Measurements from ENCODE around the gene CALD1.
"Not testable (repeated sequence)": the region's sequence is repeated elsewhere in the genome, so short reads cannot be mapped to it uniquely, and the experiment has no call there.

The CALD1 gene

DNA sequence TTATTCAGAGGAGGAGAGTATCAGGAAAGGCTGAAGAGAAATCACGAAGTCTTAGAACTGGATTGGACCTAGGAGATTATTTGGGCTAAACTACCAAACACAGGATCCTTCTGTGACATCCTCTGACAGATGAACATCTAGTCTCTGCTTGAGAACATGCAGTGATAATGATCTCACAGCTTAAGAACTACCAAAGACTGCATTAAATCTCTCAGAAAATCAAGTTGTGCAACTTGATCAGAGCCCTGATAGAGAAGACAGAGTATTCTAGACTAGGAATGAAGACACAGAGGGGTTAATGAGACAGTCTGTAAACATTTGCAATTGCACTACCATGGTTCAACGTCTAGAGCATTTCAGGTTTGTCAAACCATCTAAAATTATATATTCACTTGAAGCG, 169.7 kb downstream of the CALD1 start:
- no peak for DNase-seq (ENCODE audit: low read depth)

- DNase-seq (ENCODE audit: low read depth): peak; percentile 29
These were observed 175.0 kb downstream of the CALD1 start for GRCh38 chr7:134954197-134955082.

GRCh38 chr7:134957005-134957404, 177.6 kb downstream of the CALD1 start:
- DNase-seq (ENCODE audit: low read depth): no peak

DNA sequence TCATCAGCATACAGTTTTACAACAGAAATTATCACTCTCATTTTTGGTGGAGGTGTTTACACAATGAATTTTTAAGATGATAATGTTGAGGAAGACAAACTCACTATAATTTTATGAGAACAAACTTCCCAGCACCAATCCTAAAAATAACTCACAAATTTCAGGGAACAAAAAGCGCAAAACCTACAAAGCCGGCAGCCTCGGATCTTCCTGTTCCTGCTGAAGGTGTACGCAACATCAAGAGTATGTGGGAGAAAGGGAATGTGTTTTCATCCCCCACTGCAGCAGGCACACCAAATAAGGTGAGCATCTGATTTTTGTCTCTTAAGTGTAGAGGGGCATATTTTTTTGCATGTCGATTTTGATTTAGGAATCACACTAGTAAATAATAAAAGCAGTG, 180.4 kb downstream of the CALD1 start:
- DNase-seq (ENCODE audit: low read depth): no peak

DNA sequence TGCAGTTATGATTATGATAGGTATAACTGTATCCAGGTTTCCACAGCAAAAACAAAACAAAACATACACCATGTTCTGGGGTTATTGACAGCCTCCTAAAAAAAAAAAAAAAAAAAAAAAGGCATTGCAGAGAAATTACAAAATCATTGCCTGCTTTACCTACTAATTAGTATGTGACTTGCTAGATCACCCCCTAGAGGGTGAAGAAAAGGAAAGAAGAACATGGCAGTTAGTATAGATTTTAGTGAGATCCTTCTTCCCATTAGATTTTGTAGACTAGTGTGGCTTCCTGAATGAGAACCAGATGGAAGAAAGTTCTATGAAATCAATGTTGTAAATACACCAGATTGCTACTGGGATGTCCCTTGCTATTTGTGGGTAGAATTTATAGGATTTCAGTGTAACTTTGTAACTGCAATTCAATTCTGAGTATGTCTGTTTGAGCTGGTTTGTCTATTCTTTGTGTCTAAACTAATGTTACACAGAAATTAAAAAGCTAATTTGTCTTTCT, 182.9 kb downstream of the CALD1 start:
- DNase-seq (ENCODE audit: low read depth): no peak

- DNase-seq (ENCODE audit: low read depth): no peak
These were observed 183.6 kb downstream of the CALD1 start for GRCh38 chr7:134963036-134963435.

GRCh38 chr7:134966691-134967090, 187.3 kb downstream of the CALD1 start:
- DNase-seq (ENCODE audit: low read depth): no peak

GRCh38 chr7:134968110-134968509, 188.7 kb downstream of the CALD1 start:
- no peak for DNase-seq (ENCODE audit: low read depth)

- not testable (repeated sequence) for DNase-seq (ENCODE audit: low read depth)
These were observed 202.2 kb downstream of the CALD1 start for GRCh38 chr7:134981645-134982044.

GRCh38 chr7:134985894-134986362, 206.5 kb downstream of the CALD1 start:
- no peak for DNase-seq (ENCODE audit: low read depth)

DNA sequence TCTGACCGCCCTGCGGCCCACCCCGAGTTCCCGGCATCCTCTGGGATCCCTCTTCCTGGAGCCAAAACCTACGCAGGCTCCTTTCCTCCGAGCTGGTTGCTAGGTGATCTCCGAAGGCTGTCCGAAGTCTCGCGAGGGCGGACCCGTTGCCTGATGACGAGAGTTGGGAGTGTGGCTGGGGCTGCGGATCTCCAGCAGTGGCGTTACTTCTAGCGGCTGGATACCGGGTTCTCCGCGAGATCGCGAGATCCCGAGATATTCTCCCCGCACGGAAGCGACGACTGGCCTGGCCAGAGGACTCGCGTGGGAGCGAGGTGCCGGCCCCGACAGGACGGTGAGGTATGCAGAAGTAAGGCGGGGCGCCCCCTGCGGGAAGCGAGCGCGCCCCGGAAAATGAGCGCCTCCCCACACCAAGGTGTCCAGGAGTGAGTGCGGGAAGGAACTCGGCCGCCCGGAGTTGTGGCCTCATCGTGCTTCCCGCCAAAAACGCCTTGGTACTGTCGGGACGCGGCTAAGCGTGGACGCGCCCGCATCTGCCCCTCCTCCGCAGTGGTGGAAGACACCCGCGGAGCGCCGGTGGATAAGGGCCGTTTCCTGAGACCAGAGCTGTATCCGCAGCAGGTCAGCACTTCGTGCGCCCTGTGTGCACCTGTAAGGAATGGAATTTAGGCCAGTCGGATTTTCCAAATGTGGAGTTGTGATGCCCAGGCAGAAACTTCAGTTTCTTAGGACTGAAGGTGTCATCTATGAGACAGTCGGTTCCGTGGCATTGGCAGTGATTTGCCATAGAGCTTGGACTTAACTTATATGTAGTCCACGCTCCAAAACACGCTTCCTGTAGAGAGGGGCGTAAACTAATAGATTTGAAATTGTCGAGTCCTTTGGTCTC, 207.2 kb downstream of the CALD1 start, which contains the start of gene AGBL3:
Gene AGBL3 (plus strand): TSS at position 146 of the 889 bp plus-strand sequence. CDS start 1,426 bp downstream, outside the sequence.
- DNase-seq (ENCODE audit: low read depth): peak; percentile 95

- DNase-seq (ENCODE audit: low read depth): no peak
These were observed 208.7 kb downstream of the CALD1 start for GRCh38 chr7:134988161-134988560.

DNA sequence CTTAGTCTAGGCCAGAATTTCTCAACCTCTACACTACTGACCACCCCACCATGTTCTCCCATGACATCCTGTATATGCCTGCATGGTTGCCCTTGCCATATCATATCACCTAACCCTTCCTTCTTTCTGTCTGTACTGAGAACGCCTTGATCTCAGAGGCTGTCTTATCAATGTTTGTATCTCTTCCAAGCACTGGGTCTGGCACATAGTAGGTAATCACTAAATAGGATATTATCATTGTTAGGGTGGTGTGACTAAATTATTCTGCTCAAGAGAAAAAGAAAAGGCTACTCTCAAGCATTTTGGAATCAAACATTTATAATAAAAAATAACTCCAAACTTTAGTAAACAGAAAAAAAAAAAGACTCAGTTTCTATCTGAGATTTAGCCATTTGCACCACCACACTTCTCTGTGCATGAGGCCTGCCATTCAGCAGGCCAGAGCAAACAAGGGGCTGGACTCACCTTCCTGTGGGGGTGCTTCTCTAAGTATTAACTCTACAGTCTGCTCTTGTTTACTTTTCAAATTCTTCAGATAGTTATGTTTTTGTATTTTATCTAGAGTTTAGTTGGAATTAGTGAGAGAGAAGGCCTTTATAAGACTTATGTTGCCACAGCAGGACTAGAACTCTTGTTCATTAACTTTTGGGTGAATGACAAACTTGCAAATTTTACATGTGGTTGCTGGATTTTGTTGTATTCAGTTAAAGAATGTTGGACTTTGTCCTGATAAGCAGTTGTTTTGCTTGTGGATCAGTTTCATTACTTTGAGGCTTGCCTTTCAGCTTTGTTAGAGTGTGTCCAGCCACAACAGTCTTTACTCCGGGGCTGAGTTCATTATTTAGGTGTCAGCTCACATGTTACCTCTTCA, 212.3 kb downstream of the CALD1 start:
- no peak for DNase-seq (ENCODE audit: low read depth)

DNA sequence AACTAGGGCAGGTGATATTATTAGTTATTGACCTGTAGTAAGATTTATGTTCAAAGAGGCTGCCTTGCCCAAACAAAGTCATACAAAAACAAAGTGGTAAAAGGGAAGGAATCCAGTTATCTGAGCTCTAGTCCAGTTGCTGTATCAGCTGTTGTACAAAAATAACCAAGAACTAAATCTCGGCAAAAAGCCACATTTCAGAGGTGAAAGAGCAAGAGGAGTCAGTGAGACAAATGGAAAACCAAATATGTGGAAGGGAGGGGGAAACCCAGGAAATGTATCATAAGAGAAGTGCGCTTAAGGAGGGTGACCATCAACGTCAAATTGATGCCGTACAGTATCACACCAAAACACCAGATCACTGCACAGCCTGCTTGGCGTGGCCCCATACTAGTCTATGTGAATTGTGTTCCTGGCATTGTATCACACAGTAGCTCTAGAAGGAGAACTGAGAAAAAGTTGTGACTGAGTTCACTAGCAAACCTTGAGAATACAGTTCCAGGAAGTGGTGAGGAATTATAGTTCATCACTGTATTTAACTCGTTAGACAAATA, 213.3 kb downstream of the CALD1 start:
- peak; percentile 49 for DNase-seq (ENCODE audit: low read depth)

- DNase-seq (ENCODE audit: low read depth): no peak
These were observed 214.5 kb downstream of the CALD1 start for GRCh38 chr7:134993877-134994456.

GRCh38 chr7:134995239-134996096, 216.0 kb downstream of the CALD1 start:
- no peak for DNase-seq (ENCODE audit: low read depth)

DNA sequence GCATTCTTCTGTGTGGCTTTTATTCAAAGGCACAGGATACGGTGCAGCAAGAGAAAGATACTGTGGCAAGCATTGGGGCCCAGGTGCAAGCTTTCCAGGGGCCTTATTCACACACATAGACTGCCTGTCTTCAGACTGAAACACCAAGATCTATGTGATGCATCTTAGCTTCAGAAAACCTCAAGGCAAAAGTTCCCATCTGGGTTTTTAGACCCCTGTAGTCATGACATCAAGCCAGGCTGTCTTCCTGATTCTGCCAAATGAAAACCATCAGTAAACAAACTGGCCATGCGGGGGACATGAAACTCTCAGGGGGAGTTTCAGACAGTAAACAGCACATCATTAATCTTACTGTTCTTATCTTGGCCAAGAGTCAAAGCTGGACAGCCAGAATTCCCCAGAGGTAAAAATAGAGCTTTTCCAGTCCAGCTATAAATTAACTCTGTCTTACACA, 216.7 kb downstream of the CALD1 start:
- DNase-seq (ENCODE audit: low read depth): no peak

DNA sequence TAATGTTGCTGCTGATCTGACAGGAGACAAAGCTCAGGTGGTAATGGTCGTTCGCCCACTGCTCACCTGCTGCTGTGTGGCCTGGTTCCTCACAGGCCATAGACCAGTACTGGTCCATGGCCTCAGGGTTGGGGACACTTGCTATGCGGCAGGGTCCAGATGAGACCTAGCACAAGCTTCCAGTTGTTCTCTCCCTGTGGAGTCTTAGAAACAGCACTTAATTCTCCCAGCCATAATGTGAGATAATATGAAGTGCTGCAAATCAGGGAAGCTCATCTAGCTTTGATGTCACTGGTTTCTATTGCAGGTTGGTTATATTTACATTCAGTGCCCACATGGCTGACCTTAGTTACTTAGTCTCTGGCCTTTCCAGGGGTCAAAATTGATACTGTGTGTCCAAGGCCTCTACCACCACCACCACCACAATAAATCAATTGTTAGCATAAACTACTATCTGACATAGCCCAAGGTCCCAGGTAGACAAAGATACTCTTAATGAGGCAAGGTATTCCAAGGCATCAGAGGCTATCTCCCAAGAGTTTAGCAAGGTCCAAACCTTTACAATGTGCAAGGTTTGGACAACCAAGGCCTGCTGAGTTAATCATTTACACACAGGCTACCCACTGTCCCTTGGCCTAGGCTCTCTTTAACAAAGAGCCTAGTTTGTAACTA, 217.9 kb downstream of the CALD1 start:
- DNase-seq (ENCODE audit: low read depth): no peak

GRCh38 chr7:134999136-134999535, 219.7 kb downstream of the CALD1 start:
- no peak for DNase-seq (ENCODE audit: low read depth)

All from stromal cell of bone marrow (primary cell).